GM19328 (cell line): ENCODE measurements around the gene ATP9B.

ENCODE experiments used
- ATAC-seq: cut with Tn5 transposase; IDR thresholded peaks from one replicate; pipeline ENCODE4 v1.9.1; 2021; ENCODE audit warnings: mild to moderate bottlenecking, moderate library complexity; ENCODE audit not compliant: unreplicated experiment

ATP9B gene

GRCh38 chr18:79422022-79422782 lies 353.0 kb downstream of the ATP9B start:
- ATAC-seq, result peak; percentile 58

GRCh38 chr18:79422783-79423165 lies 353.6 kb downstream of the ATP9B start:
- no peak for ATAC-seq

GRCh38 chr18:79423211-79424007 lies 354.2 kb downstream of the ATP9B start:
- ATAC-seq, result no peak

- ATAC-seq, result no peak
Observed at GRCh38 chr18:79424008-79424565, 354.9 kb downstream of the ATP9B start.

- no peak for ATAC-seq
Observed at GRCh38 chr18:79424880-79425568, 355.8 kb downstream of the ATP9B start.

GRCh38 chr18:79425569-79425886 lies 356.3 kb downstream of the ATP9B start:
- no peak for ATAC-seq

GRCh38 chr18:79426376-79427300 lies 357.4 kb downstream of the ATP9B start:
- no peak for ATAC-seq

GRCh38 chr18:79427368-79428225 lies 358.4 kb downstream of the ATP9B start:
- no peak for ATAC-seq
